Activated naive CD4-positive, alpha-beta T cell treated with anti-CD3 and anti-CD28 coated beads, Interleukin-2, amount 50 U/mL, for 24 hours (primary cell): Measurements from ENCODE around the gene FAM236A.
"Not testable (repeated sequence)": the region's sequence is repeated elsewhere in the genome, so short reads cannot be mapped to it uniquely, and the experiment has no call there.

ENCODE experiments used
- H3K27ac Mint-ChIP-seq: one replicate; pipeline ENCODE4 v1.8.0; 2021; ENCODE audit warnings: mild to moderate bottlenecking, mixed read lengths
- H3K27me3 Mint-ChIP-seq: one replicate; pipeline ENCODE4 v1.8.0; 2021; ENCODE audit warnings: mixed read lengths
- H3K36me3 Mint-ChIP-seq: one replicate; pipeline ENCODE4 v1.8.0; 2021; ENCODE audit warnings: mixed read lengths
- H3K4me1 Mint-ChIP-seq: one replicate; pipeline ENCODE4 v1.8.0; 2021; ENCODE audit warnings: mixed read lengths
- H3K4me3 Mint-ChIP-seq: one replicate; pipeline ENCODE4 v1.8.0; 2021; ENCODE audit warnings: mild to moderate bottlenecking, mixed read lengths
- H3K9me3 Mint-ChIP-seq: one replicate; pipeline ENCODE4 v1.8.0; 2021; ENCODE audit warnings: mixed read lengths

FAM236A gene

GRCh38 chrX:72937906-72938305, at the start of gene FAM236A:
TSS of gene FAM236A (plus strand) at chrX:72938206. CDS start at chrX:72938263, 57 bp downstream.
- H3K4me3 Mint-ChIP-seq, H3K27me3 Mint-ChIP-seq, H3K36me3 Mint-ChIP-seq, H3K4me1 Mint-ChIP-seq, H3K27ac Mint-ChIP-seq, H3K9me3 Mint-ChIP-seq: not testable (repeated sequence)

- H3K27ac Mint-ChIP-seq, H3K36me3 Mint-ChIP-seq, H3K9me3 Mint-ChIP-seq, H3K4me3 Mint-ChIP-seq, H3K27me3 Mint-ChIP-seq, H3K4me1 Mint-ChIP-seq: not testable (repeated sequence)
Observed at GRCh38 chrX:72889740-72890139, 48.3 kb upstream of the FAM236A start.

GRCh38 chrX:72912315-72912714, 25.7 kb upstream of the FAM236A start, which contains the start of gene FAM236C:
TSS of gene FAM236C (plus strand) at chrX:72912615. CDS start at chrX:72912715, 100 bp downstream.
- not testable (repeated sequence) for H3K27me3 Mint-ChIP-seq, H3K4me1 Mint-ChIP-seq, H3K36me3 Mint-ChIP-seq, H3K9me3 Mint-ChIP-seq, H3K4me3 Mint-ChIP-seq, H3K27ac Mint-ChIP-seq

- not testable (repeated sequence) for H3K27ac Mint-ChIP-seq, H3K36me3 Mint-ChIP-seq, H3K4me1 Mint-ChIP-seq, H3K27me3 Mint-ChIP-seq, H3K9me3 Mint-ChIP-seq, H3K4me3 Mint-ChIP-seq
Observed at GRCh38 chrX:72916096-72916495, 21.9 kb upstream of the FAM236A start.

GRCh38 chrX:72932283-72932682, 5.7 kb upstream of the FAM236A start:
- not testable (repeated sequence) for H3K27me3 Mint-ChIP-seq, H3K4me1 Mint-ChIP-seq, H3K9me3 Mint-ChIP-seq, H3K4me3 Mint-ChIP-seq, H3K36me3 Mint-ChIP-seq, H3K27ac Mint-ChIP-seq

- H3K4me1 Mint-ChIP-seq, H3K27me3 Mint-ChIP-seq, H3K27ac Mint-ChIP-seq, H3K9me3 Mint-ChIP-seq, H3K4me3 Mint-ChIP-seq, H3K36me3 Mint-ChIP-seq: not testable (repeated sequence)
Observed at GRCh38 chrX:72936455-72936854, 1.6 kb upstream of the FAM236A start.

- not testable (repeated sequence) for H3K27ac Mint-ChIP-seq, H3K4me3 Mint-ChIP-seq, H3K36me3 Mint-ChIP-seq, H3K9me3 Mint-ChIP-seq, H3K4me1 Mint-ChIP-seq, H3K27me3 Mint-ChIP-seq
Observed at GRCh38 chrX:72936882-72937455, 1.0 kb upstream of the FAM236A start.

GRCh38 chrX:72942272-72942671, 4.3 kb downstream of the FAM236A start:
- not testable (repeated sequence) for H3K27ac Mint-ChIP-seq, H3K36me3 Mint-ChIP-seq, H3K27me3 Mint-ChIP-seq, H3K9me3 Mint-ChIP-seq, H3K4me1 Mint-ChIP-seq, H3K4me3 Mint-ChIP-seq

- not testable (repeated sequence) for H3K27ac Mint-ChIP-seq, H3K4me1 Mint-ChIP-seq, H3K4me3 Mint-ChIP-seq, H3K27me3 Mint-ChIP-seq, H3K9me3 Mint-ChIP-seq, H3K36me3 Mint-ChIP-seq
Observed at GRCh38 chrX:72943035-72943818, 5.2 kb downstream of the FAM236A start.

GRCh38 chrX:72943819-72944169, 5.8 kb downstream of the FAM236A start, which contains the start of gene DMRTC1:
TSS of gene DMRTC1 (minus strand) at chrX:72943837. CDS start at chrX:72875694, 68,143 bp downstream.
- H3K4me1 Mint-ChIP-seq, H3K4me3 Mint-ChIP-seq, H3K9me3 Mint-ChIP-seq, H3K27me3 Mint-ChIP-seq, H3K36me3 Mint-ChIP-seq, H3K27ac Mint-ChIP-seq: not testable (repeated sequence)

- H3K4me1 Mint-ChIP-seq, H3K27me3 Mint-ChIP-seq, H3K9me3 Mint-ChIP-seq, H3K36me3 Mint-ChIP-seq, H3K4me3 Mint-ChIP-seq, H3K27ac Mint-ChIP-seq: not testable (repeated sequence)
Observed at GRCh38 chrX:72959971-72960370, 22.0 kb downstream of the FAM236A start.

- not testable (repeated sequence) for H3K4me1 Mint-ChIP-seq, H3K27ac Mint-ChIP-seq, H3K36me3 Mint-ChIP-seq, H3K9me3 Mint-ChIP-seq, H3K4me3 Mint-ChIP-seq, H3K27me3 Mint-ChIP-seq
Observed at GRCh38 chrX:72971859-72972258, 33.9 kb downstream of the FAM236A start.

GRCh38 chrX:72974885-72975284, 36.9 kb downstream of the FAM236A start:
- not testable (repeated sequence) for H3K36me3 Mint-ChIP-seq, H3K4me1 Mint-ChIP-seq, H3K9me3 Mint-ChIP-seq, H3K27me3 Mint-ChIP-seq, H3K27ac Mint-ChIP-seq, H3K4me3 Mint-ChIP-seq

- not testable (repeated sequence) for H3K27ac Mint-ChIP-seq, H3K4me3 Mint-ChIP-seq, H3K4me1 Mint-ChIP-seq, H3K27me3 Mint-ChIP-seq, H3K36me3 Mint-ChIP-seq, H3K9me3 Mint-ChIP-seq
Observed at GRCh38 chrX:72980894-72981469, 43.0 kb downstream of the FAM236A start.
